SW 1271 (cell line): ENCODE data around the gene NKX2-4.
"Not testable (repeated sequence)": the region's sequence is repeated elsewhere in the genome, so short reads cannot be mapped to it uniquely, and the experiment has no call there.

ENCODE experiments used
- DNase-seq, 2 experiments: peaks; one replicate each; lab custom pipeline; 2025; lab: John Stamatoyannopoulos, UW

Gene NKX2-4

DNA sequence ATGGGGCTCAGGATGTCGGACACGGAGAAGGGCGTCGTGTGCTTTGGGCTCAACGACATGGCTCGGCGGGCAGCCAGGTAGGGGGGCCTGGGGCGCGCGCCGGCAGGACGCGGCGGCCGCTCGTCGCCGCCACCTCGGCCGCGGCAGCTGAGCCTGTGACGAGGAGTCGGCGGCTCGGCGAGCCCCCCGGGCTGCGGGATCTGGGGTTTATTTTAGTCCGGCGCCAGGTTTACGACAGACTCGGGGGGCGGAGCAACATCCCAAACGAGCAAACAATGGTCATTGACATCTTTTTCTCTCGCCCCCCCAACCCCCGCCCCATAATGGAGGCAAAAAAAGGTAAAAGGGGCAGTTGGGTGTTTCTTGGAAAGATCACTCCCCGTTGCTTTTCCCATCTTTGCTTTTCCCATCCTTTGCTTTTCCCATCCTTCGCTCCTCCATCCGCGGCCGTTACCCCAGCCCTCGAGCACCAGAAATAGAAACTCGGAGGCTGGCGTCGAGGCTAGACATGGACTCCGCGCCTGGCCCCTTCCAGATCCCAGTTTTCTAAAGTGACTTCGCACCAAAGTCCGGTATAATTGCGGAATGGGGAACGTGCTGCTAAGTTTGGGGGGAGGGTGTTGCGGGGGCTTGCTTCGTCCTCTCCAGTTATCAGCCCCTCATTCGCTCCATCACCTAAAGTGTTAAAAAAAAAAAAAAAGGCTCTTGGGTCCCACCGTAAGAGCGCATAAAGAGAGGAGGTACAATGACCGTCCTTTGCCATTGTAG, at the start of gene NKX2-4:
NKX2-4 (minus strand) TSS at position 186 of the 768 bp plus-strand sequence; CDS start at position 59, 127 bp downstream.
- DNase-seq: no peak

DNA sequence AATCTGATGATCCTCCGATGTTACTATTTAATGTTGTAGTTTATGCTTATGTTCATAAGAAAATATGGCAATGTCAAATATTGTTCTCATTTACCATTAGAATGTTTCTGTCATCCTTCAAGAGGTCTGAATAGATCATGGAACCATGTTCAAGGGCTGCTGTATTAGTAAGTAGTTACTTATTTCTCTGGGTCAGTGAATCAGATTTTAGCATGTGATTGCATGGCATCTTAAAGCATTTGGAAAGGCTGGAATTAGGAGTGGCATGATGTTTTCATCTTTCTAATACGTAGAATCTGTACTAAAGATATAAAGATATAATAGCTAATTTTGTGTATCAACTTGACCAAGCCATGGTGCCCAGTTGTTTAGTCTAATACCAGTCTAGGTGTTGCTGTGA, 40.5 kb upstream of the NKX2-4 start:
- no peak for DNase-seq

DNA sequence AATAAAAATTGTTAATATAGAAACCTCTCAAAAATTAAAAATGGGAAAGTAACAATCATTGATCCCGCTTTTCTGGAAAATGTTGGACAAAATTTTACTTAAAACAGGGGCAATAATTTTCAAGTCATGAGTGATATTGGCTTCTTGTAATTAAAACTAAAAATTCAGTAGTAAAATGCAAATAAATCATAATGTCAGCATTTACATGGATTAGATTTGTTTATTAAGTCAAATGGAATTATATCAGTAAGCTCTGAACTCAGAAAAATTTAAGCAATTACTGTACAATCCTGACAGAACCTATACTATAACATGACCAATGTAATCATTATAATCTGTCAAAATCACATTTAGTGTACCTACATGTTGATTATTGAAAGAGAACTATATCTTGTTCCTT, 39.9 kb upstream of the NKX2-4 start:
- DNase-seq: no peak

DNA sequence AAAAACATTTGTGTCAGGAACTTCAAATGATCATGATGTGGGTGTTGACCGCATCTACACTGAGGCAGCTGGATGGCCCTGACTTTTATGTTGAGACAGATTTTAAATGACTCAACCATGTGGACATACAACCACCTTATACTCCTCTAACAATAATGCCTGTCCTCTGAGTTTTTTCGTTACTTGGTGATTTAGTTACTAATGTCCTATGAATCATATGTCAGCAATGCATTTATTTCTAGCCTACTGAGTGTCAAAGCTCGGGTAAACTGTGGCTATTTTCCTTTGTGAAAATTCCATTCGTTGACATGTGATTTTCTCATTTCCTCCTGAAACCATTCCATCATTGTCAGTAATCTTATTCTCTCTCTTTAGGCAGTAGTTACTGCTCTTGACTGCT, 38.9 kb upstream of the NKX2-4 start:
- peak; percentile 71 to 93 for DNase-seq

DNA sequence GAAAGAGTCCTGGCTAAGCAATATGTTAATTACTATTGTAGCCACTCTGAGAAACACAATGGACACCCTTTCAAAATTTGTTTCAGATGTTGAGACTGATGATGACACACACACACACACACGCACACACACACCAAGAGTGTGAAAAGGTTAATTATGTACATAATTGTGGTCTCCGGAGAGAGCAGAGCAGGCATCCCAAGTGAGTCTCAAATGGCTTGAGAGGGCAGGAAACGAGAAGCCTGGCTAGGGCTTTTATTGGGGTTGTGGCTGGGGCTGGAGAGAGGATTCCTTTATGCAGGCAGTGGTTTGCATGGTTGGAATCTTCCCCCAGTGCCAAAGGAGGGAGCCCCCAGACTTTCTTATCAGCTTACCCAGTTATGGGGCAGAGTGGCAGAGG, 38.2 kb upstream of the NKX2-4 start:
- DNase-seq: no peak

DNA sequence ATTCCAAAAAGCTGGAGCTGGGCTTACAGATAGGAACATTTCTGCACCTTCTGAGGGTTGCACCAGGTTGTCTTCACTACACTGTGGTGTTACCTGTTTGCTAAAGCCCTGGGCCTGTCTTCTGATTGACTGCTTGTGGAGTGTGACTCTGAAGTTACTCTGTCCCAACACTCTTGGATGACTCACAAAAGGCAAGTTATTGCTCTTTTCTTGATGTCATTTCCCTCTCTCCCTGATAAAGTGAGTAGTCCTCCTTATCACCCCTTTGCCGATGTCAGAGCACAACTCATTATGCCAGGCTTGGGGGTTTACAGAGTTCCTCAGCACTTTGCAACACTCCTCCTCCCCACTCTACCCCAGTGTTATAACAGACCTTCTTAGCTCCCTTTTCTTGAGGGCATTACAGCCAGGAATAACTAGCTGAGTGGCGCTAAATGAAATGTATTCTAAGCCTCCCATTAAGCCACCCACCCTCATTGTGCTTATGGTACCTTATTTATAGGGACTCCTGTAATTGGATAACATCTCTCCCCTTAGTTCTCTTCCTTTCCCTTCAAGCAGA, 36.1 kb upstream of the NKX2-4 start:
- peak in 1 of 2 experiments; percentile 18 for DNase-seq

DNA sequence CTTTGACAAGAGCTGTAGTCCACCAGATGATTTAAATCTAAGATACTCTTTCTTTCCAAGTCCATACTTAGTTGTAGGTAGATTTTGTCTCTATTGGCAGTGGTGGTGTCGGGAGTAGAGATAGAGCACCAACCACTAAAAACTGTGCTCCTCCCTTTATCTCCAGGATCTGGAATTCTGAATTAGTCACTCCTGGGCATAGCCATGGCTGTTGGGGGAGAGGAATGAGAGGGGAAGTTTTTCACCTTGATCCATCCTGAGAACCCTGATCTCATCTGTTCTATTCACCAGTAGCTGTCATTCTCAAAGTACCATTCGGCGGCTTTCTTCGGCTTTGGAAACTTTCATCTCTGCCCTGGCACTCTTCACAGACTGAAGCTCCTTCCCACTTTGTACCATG, 35.6 kb upstream of the NKX2-4 start:
- DNase-seq: no peak

DNA sequence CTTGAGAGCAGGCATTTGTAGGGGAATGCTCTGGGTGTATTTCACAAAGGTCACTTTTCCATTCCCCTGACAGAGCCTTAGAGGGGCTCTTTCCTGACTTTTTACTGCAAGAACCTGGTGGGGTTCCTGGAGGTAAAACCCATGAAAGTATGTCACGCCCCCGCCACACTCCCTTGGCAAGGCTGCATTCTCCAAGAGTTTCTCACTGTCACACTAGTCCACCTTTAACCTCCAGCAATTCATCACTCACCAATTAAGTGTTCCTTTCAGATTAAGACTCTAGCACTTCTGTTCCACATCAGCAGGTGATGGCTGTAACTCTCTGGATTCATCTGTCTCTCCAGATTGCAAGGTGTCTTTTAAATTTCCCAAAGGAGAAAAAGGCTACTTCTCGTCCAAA, 32.7 kb upstream of the NKX2-4 start:
- DNase-seq: no peak

DNA sequence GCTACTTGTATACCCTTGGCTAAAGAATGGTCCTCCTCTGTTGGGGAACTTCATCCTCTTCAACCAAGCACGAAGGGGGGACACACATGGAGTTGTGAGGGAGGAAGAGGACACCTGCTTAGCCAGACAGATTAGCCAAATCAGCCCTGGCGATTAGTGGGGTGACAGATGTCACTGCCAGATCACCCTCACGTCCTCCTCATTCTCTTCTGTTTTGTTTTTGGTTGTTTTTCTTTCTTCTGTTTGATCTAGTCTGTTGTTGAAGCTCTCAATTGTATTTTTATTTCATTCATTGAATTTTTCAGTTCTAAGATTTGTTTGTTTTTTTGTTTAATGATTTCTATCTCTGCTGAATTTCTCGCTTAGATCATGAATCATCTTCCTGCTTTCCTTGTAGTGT, 27.5 kb upstream of the NKX2-4 start:
- no peak for DNase-seq

DNA sequence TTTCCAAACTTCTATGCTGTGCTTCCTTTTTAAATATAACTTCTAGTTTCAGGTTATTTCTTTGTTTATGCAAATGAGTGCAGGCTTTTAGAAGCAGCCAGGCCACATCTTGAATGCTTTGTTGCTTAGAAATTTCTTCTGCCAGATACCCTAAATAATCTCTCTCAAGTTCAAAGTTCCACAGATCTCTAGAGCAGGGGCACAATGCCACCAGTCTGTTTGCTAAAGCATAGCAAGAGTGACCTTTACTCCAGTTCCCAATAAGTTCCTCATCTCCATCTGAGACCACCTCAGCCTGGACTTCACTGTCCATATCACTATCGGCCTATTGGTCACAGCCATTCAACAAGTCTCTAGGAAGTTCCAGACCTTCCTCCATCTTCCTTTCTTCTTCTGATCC, 26.4 kb upstream of the NKX2-4 start:
- DNase-seq: not testable (repeated sequence)

DNA sequence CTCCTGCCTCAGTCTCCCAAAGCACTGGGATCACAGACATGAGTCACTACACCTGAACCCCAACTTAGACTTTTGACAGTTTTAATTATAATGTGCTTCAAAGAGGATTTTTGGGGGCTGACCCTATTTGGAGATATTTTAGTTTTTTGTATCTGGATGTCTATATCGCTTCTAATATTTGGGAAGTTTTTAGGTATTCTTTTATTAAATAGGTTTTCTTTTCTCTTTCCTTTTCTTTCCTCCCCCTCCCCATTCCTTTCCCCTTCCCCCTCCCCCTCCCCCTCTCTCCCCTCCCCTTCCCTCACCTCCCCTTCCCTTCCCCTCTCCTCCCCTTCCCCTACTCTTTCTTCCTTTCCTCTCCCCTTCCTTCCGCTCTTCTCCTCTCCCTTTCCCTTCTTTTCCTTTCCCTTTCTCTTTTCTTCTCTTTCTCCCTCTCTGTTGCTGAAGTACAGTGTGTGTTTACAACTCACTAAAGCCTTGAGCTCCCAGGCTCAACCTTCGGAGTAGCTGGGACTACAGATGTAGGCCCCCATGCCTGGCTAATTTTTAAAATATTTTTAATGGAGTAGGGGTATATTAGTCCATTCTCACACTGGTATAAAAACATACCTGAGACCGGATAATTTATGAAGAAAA, 24.4 kb upstream of the NKX2-4 start:
- DNase-seq: no peak

DNA sequence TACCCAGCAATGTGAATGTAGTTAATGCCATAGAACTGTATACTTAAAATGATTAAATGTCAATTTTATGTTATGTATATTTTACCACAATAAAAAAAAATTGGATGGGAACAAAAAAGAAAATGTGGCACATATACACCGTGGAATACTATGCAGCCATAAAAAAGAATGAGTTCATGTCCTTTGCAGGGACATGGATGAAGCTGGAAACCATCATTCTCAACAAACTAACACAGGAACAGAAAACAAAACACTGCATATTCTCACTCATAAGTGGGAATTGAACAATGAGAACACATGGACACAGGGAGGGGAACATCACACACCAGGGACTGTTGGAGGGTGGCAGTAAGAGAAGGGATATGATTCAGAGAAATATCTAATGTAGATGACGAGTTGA, 21.8 kb upstream of the NKX2-4 start:
- not testable (repeated sequence) for DNase-seq

DNA sequence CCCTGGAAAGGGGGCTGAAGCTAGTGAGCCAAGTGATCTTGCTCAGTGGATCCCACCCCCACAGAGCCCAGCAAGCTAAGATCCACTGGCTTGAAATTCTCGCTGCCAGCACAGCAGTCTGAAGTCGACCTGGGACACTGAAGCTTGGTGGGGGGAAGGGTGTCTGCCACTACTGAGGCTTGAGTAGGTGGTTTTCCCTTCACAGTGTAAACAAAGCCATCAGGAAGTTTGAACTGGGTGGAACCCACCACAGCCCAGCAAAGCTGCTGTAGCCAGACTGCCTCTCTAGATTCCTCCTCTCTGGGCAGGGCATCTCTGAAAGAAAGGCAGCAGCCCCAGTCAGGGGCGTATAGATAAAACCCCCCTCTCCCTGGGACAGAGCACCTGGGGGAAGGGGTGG, 16.7 kb upstream of the NKX2-4 start:
- not testable (repeated sequence) for DNase-seq

DNA sequence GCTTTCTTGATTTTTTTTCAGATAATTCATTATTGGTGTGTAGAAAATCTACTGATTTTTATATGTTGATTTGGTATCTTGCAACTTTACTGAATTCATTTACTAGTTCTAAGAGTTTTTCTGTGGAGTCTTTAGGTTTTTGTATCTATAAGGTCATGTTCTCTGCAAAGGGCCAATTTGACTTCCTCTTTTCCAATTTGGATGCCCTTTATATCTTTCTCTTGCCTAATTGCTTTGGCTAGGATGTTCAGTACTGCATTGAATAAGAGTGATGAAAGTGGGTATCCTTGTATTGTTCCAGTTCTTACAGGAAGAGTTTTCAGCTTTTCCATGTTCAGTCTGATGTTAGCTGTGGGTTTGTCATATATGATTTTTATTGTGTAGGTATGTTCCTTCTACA, 14.4 kb upstream of the NKX2-4 start:
- DNase-seq: no peak

DNA sequence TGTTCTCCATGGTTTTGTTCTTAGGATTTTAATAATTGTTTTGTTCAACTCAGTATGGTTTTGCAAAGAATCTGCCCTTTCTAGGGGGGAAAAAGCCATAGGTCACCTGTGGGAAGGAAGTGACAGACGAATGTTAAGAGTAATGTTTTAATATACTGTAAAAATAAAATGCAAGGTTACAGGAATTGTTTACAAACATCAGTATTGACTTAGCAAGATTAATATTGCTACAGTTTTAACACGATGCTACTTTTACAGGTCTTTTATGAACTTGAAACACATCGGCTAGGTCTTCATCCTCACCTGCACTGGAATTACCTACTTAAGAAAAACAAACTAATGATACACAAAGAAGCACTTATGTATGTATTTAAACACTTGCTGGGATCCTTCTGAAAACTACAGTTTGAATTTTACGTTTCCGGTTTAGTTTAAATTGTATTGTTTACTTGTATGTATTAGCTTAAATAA, 1.7 kb upstream of the NKX2-4 start:
- no peak for DNase-seq

DNA sequence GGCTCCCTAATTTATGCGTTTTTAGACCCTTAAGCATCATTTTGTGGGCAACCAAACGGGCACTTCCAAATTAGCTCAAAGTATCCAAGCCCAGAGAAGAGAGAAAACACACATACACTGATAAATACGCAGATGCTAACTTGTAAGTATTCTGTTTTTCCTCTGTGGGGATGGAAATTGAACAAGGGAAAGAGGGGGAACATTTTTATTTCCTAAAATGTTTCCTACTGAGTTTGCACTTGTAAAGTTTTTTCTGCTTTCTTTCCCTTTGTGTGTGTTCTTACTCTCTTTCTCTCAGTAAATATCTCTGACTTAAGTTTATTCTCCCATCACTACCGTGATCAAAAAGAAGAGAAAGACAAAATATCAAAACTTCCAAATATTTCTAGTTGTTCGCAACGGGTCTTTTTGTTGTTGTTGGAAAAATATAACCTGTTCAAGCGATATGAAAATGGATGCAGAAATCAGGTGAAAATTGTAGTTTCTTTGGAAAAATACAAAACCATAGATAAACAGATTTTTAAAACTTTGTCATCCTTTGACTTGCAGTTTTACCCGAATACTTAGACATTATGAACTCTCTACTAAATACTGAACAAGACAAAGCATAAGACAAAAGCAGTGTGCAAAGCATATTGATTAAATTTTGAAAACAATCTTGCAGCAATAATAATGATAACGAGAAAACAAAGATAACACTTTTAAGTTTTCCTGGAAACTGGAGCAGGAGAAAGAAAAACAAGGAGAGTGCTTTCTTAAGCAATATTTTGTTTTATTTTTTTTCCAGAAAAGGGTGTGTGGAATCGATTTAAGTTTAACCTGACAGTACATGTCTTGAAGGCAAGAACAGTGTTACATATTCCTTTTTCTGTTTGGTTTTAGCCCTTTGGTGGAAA, 1.0 kb upstream of the NKX2-4 start:
- DNase-seq: no peak

DNA sequence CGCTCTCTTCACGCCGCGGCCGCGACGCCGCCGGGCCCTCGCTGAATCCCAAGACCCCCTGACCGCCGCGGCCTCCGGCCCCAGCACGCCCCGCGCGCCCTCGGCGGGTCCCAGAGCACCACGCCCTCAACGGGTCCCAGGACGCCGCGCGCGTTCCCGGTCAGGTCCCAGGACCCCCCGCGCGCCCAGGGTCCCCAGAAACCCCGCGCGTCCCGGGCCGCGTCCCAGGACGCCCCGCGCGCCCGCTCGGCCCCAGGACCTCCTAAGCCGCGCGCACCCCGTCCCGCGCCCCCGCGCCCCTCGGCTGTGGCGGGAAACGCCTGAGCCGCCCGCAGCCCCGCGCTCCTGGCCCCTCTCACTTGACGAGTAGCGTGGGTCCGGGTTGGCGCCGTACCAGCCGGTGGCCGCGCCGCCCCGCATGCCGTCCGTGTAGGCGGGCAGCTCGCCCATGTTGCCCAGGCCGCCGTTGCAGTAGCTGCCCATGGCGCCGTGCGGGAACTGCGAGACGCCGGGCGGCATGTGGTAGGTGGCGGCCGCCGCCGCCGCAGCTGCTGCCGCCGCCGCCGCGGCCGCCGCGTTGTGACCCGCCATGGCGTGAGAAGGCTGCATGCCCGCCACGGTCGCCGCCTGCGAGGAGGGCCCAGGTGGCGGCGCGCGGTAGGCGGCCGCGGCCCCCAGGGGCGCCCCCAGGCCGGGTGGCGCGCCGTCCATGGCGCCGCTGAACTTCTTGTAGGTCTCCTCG, 556 bp downstream of the NKX2-4 start:
- DNase-seq: no peak

DNA sequence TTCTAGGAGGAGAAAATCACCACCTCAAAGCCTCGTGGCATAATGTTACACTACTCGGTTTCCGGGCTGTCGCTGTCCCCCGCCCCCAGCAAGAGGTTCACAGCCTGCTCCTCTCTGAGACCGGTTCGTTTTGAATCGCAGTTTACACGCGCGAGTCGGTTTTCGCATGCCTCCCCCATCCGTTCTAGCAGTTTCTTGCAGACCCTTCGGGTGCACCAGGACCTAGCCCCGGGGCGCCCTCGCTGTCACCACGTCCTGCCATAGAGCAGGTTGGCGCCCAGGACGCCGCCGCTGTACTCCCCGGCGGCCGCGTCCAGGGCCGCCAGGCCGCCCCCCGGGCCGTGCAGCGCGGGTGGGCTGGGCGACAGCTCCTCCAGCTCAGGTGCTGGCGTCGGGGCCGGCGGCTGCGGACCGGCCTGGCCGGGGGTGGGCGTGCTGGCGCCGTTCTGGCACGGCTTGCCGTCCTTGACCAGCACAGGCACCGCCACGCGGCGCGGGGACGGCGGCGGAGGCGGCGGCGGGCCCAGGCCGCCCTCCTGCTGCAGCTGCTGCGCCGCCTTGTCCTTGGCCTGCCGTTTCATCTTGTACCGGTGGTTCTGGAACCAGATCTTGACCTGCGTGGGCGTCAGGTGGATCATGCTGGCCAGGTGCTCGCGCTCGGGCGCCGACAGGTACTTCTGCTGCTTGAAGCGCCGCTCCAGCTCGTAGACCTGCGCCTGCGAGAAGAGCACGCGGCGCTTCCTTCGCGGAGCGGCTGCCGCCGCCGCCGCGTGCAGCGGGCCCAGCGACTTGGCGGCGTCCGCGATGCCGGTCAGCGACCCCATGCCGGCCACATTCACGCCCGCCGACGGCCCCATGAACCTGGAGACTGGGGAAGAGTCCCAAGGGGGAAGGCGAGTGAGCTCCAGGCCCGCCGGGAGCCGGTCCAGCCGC, 1.4 kb downstream of the NKX2-4 start:
- no peak for DNase-seq

DNA sequence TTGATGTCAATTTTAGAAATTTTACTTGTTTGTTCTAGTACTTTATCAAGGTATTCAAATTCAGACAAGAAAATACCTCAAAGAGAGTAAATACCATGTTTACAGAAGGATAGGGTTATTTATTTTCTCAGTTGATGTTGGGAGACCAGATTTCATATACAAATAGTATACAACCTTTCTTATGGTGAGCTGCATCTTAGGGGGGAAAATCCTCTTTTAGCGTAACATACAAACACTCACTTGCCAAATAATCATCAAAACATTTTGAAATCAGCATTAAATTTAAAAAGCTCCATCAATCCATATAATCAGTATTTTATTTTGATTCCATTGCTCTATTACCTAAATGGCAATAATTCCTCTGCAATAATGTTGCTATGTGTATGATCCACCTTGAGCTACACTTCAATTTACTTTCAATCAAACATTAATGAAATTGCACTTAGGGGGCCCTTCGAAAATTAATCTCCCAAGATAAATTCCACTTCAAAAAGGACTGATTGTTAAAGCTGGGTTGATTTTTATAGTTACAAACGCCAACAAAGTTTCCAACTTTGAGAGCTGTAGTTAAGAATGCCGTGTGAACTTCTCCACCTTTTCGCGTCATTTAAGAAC, 2.2 kb downstream of the NKX2-4 start:
- DNase-seq: no peak

DNA sequence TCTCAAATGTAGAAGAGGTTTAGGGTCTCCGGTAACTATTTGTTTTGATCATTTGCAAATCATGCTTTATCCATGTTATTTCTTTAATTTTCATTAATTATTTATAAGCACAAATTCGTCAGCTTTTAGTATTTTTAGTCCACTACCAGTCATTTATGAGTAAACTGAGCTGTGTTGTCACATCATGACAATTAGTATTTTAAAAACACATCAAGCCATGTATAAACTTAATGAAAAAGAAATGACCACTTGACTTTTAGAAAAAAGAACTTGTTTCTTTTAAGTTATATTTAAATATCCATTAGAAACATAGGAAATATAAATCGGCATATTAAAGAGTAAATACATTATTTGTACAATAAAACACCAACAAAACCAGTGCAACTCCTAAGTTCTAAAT, 2.8 kb downstream of the NKX2-4 start:
- no peak for DNase-seq
